GM12878 (cell line): Measurements from ENCODE around the gene DNAJC4. TPM values are rescaled to one million over a fixed set of nuclear protein-coding genes. Genes with fewer than 3 reads are reported as not detected.

ENCODE experiments used
- CHD4 ChIP-seq: fragments of 200-600 bp; sonication (generic); IDR thresholded peaks from 2 replicates; pipeline ENCODE4 v1.6.1; 2016; ENCODE audit warnings: mild to moderate bottlenecking
- DPF2 ChIP-seq: fragments of 450-650 bp; IDR thresholded peaks from 2 replicates; pipeline ENCODE4 v1.6.1; 2017; ENCODE audit warnings: mild to moderate bottlenecking
- ELK1 ChIP-seq: IDR thresholded peaks from 2 replicates; pipeline ENCODE4 v1.6.1; 2012; ENCODE audit warnings: low read depth, low read length, improper control_type of control experiment
- FOXM1 ChIP-seq: IDR thresholded peaks from 2 replicates; pipeline ENCODE4 v1.6.1; 2012; ENCODE audit warnings: low read depth, mild to moderate bottlenecking, inconsistent platforms, low read length, moderate library complexity
- GATAD2B ChIP-seq: fragments of 450-650 bp; conservative IDR thresholded peaks from 2 replicates; pipeline ENCODE4 v1.6.1; 2017; ENCODE audit warnings: low read depth, mild to moderate bottlenecking, moderate library complexity
- HDAC2 ChIP-seq: fragments of 200-600 bp; sonication (generic); IDR thresholded peaks from 2 replicates; pipeline ENCODE4 v1.6.1; 2017
- IKZF2 ChIP-seq, 2 experiments: fragments of 450-650 bp; IDR thresholded peaks; 2 replicates each; pipeline ENCODE4 v1.6.1; 2017; ENCODE audit warnings: mild to moderate bottlenecking in 2 of 2, moderate library complexity in 2 of 2
- KLF5 ChIP-seq: fragments of 450-650 bp; IDR thresholded peaks from 2 replicates; pipeline ENCODE4 v1.6.1; 2014; ENCODE audit warnings: mild to moderate bottlenecking; ENCODE audit not compliant: partially characterized antibody
- LARP7 ChIP-seq: fragments of 450-650 bp; IDR thresholded peaks from 2 replicates; pipeline ENCODE4 v1.6.1; 2017; ENCODE audit warnings: mild to moderate bottlenecking
- MEF2A ChIP-seq: IDR thresholded peaks from 2 replicates; pipeline ENCODE4 v1.6.1; 2011; ENCODE audit warnings: low read depth, mild to moderate bottlenecking, low read length, moderate library complexity; ENCODE audit not compliant: insufficient read depth
- MLLT1 ChIP-seq: fragments of 450-650 bp; IDR thresholded peaks from 2 replicates; pipeline ENCODE4 v1.6.1; 2016; ENCODE audit warnings: mild to moderate bottlenecking
- MTA2 ChIP-seq: fragments of 450-650 bp; IDR thresholded peaks from 2 replicates; pipeline ENCODE4 v1.6.1; 2016; ENCODE audit warnings: low read depth, mild to moderate bottlenecking, moderate library complexity
- NFXL1 ChIP-seq: fragments of 450-650 bp; IDR thresholded peaks from 2 replicates; pipeline ENCODE4 v1.6.1; 2017; ENCODE audit warnings: antibody characterized with exemption, mild to moderate bottlenecking, borderline replicate concordance
- NR2C1 ChIP-seq: fragments of 450-650 bp; IDR thresholded peaks from 2 replicates; pipeline ENCODE4 v1.6.1; 2017; ENCODE audit warnings: antibody characterized with exemption, mild to moderate bottlenecking, moderate library complexity
- POLR2AphosphoS2 ChIP-seq: IDR thresholded peaks from 2 replicates; pipeline ENCODE4 v1.6.1; 2011; ENCODE audit warnings: low read depth, mild to moderate bottlenecking, low read length, improper control_type of control experiment, moderate library complexity
- RAD51 ChIP-seq: fragments of 450-650 bp; IDR thresholded peaks from 2 replicates; pipeline ENCODE4 v1.6.1; 2016; ENCODE audit warnings: moderate library complexity, mild to moderate bottlenecking, inconsistent platforms
- RBBP5 ChIP-seq: fragments of 200-600 bp; sonication (generic); conservative IDR thresholded peaks from 2 replicates; pipeline ENCODE4 v1.6.1; 2016
- SIN3A ChIP-seq: IDR thresholded peaks from 2 replicates; pipeline ENCODE4 v1.6.1; 2012; ENCODE audit warnings: low read depth, low read length, improper control_type of control experiment
- SIX5 ChIP-seq: IDR thresholded peaks from 2 replicates; pipeline ENCODE4 v1.6.1; 2011; ENCODE audit warnings: mild to moderate bottlenecking, low read depth, low read length, moderate library complexity; ENCODE audit not compliant: severe bottlenecking
- SMAD5 ChIP-seq: IDR thresholded peaks from 2 replicates; pipeline ENCODE4 v1.6.1; 2016; ENCODE audit warnings: antibody characterized with exemption, low read depth
- SMARCA5 ChIP-seq: fragments of 450-650 bp; IDR thresholded peaks from 2 replicates; pipeline ENCODE4 v1.6.1; 2017; ENCODE audit warnings: mild to moderate bottlenecking
- SREBF2 ChIP-seq: IDR thresholded peaks from 2 replicates; pipeline ENCODE4 v1.6.1; 2012; ENCODE audit warnings: mild to moderate bottlenecking, low read length
- STAT1 ChIP-seq: fragments of 450-650 bp; conservative IDR thresholded peaks from 2 replicates; pipeline ENCODE4 v1.6.1; 2014; ENCODE audit warnings: antibody characterized with exemption, mild to moderate bottlenecking
- STAT3 ChIP-seq: IDR thresholded peaks from 2 replicates; pipeline ENCODE4 v1.6.1; 2011; ENCODE audit warnings: low read depth, low read length, improper control_type of control experiment
- TAF1 ChIP-seq: IDR thresholded peaks from 2 replicates; pipeline ENCODE4 v1.6.1; 2011; ENCODE audit warnings: mild to moderate bottlenecking, low read depth, low read length, borderline replicate concordance
- TCF12 ChIP-seq: IDR thresholded peaks from 2 replicates; pipeline ENCODE4 v1.6.1; 2011; ENCODE audit warnings: low read depth, mild to moderate bottlenecking, low read length
- ZBED1 ChIP-seq: IDR thresholded peaks from 2 replicates; pipeline ENCODE4 v1.6.1; 2016; ENCODE audit warnings: borderline replicate concordance
- ZSCAN29 ChIP-seq: fragments of 450-650 bp; IDR thresholded peaks from 2 replicates; pipeline ENCODE4 v1.6.1; 2017; ENCODE audit warnings: mild to moderate bottlenecking, moderate library complexity
- polyA plus RNA-seq, 11 experiments: library from polyadenylated mRNA; depleted of rRNA in 4 of 11; unstranded in 6 of 11; stranded (reverse) in 5 of 11; fragments of >200 nt; fragmentation: Nextera tagmentation in 4 of 11; fragmentation: Illumina TruSeq in 1 of 11; extraction: Ambion mirVana in 4 of 11; extraction: Trizol in 1 of 11; gene quantifications; 1 replicate in 1 of 11; 2 replicates in 10 of 11; pipeline versions ENCODE4 v1.2.1 to v1.2.3, GENCODE V29; 2011 to 2016; ENCODE audit warnings: inconsistent platforms in 2 of 11, missing spikeins in 2 of 11, low read depth in 1 of 11
- total RNA-seq, 4 experiments: library from RNA; depleted of rRNA in 3 of 4; stranded (reverse); fragments of >200 nt in 3 of 4; fragmentation: Illumina TruSeq in 1 of 4; extraction: Trizol in 1 of 4; gene quantifications; 2 replicates each; pipeline versions ENCODE4 v1.2.1 to v1.2.3, GENCODE V29; 2013 to 2021

The DNAJC4 gene
- total and polyA plus RNA-seq, 10 of the 15 experiments (the other 5 are each of a cell fraction or from before 2014, with no cell fraction given), result 3.7 to 64.9 (median 30.1) TPM

- TF ChIP-seq KLF5 (peak; percentile 97), TAF1 (peak; percentile 94), GATAD2B (no peak), MEF2A (no peak), ZSCAN29 (peak; percentile 69; the same call in 1 of the 2 replicates), TCF12 (peak; percentile 65; the same call in 1 of the 2 replicates), ZBED1 (no peak), POLR2AphosphoS2 (no peak), SMAD5 (no peak), FOXM1 (peak; percentile 78; the same call in 1 of the 2 replicates), RBBP5 (no peak), CHD4 (no peak), NR2C1 (peak; percentile 8; the same call in 1 of the 2 replicates), DPF2 (peak; percentile 100), MTA2 (no peak), SREBF2 (no peak), SIN3A (peak; percentile 59; the same call in 1 of the 2 replicates), LARP7 (no peak), STAT1 (no peak), SMARCA5 (no peak), ELK1 (no peak), SIX5 (peak; percentile 32), IKZF2 (IDR thresholded peaks at IDR 0.05) (peak in 1 of 2 experiments; percentile 26; a peak in 1 of 4 replicates), NFXL1 (no peak), STAT3 (no peak), MLLT1 (peak; percentile 52; the same call in 1 of the 2 replicates), RAD51 (no peak), HDAC2 (no peak)
Measured at GRCh38 chr11:64185693-64186491, 44.5 kb upstream of the DNAJC4 start, which contains the start of gene STIP1 (continued).
